HG03520 (cell line): Measurements from ENCODE around the gene OVCH1.
"Not testable (repeated sequence)": the region's sequence is repeated elsewhere in the genome, so short reads cannot be mapped to it uniquely, and the experiment has no call there.

Experiments
- ATAC-seq: cut with Tn5 transposase; IDR thresholded peaks from one replicate; pipeline ENCODE4 v1.9.1; 2021; ENCODE audit warnings: mild to moderate bottlenecking, moderate library complexity; ENCODE audit not compliant: unreplicated experiment

The OVCH1 gene

GRCh38 chr12:29505122-29505521 is 7.6 kb upstream of the OVCH1 start:
- no peak for ATAC-seq

DNA sequence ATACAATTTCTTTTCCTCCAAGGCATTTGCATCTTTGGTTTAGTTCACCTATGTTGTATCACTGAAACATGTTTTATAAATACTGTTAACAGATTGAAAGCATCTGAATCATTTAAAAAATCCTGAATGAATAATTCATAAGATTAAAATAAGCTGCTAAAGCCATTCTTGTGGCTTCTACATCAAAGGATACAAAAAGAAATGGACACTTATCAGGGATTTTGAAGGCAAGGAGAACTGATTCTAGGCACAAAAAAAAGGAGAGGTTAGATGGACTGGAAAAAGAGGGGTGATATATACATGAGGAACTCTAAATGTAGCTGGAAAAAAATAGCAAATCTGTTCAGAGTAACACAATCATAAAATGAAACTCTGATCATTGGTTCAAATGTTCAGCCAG is 5.8 kb upstream of the OVCH1 start:
- ATAC-seq: no peak

DNA sequence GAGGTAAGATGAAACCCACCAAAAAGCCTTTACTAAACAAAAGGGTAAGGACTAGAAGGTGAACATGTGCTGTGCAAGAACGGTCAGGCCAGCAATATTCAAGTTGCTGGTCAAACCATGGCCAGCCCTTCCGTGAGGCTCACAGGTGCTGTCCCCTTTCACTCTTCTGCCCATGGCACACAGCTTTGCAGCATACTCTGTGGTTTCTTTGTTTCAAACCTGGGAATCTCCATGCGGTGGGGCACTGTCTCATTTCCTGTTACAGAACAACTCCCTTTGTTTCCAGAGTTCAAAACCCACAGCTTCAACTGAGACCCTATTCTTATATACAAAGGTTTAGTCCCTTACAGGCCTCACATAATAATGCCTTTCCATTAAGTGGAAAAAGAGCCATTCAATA is 1.7 kb upstream of the OVCH1 start:
- no peak for ATAC-seq

GRCh38 chr12:29492891-29493290 is 4.6 kb downstream of the OVCH1 start:
- no peak for ATAC-seq

DNA sequence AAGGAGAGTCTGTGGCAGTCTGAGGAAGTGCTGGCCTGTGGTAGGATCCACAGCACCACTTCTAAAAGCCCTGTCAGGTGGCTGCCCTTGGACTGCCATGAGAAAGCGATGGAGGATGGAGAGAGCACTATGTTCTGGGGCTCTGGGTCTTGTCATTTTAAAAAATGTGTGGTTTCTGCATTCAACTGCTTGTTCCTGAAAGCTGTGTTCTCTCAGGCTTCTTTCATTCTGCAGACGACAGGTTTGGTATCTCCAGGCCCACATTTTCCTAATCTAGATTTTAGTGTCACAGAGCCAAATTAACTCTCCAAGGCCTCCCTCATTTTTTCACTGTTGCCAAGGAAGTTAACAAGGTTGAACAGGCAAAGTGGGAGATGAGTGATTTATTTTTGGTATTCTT is 10.5 kb downstream of the OVCH1 start:
- no peak for ATAC-seq

DNA sequence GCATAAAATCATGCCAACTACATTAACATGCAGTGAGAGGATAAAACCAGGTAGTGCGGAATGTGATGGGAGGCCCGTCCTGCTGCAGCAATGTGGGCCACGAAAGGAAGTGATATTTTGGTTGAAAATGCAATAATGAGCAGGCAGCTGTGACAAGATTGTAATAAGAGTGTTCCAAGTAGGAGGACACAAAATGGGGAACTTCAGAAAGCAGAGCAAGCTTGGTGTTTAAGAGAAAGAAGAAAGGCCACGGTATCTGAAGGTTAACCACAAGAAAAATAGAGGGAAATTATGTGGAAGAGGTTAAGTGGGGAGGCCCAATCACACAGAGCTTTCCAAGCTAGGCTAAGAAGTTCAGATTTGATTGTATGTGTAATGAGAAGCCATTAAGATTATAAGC is 34.3 kb downstream of the OVCH1 start:
- ATAC-seq: no peak

DNA sequence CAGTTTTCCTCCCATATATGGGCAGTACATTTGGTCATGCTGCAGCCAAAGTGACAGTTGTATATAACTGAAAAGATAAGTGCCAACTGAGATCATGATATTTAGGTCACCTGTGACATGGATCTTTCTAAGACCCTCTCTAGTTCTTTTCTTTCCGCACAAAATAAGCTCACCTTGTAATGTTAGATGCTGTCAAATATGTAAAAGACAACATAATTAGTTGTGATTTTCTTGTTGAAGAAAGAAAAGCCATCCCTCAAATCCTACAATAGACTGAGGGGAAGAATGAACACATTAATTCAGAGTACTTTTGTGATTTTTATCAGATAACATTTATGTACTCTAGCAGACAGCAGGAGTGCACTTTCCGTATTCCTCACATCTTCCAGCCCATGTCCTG is 37.4 kb downstream of the OVCH1 start:
- ATAC-seq: no peak

GRCh38 chr12:29455087-29455486 is 42.4 kb downstream of the OVCH1 start:
- ATAC-seq: no peak

- ATAC-seq: no peak
These were observed 45.6 kb downstream of the OVCH1 start for GRCh38 chr12:29451888-29452287.

GRCh38 chr12:29448157-29448556 is 49.3 kb downstream of the OVCH1 start:
- no peak for ATAC-seq

DNA sequence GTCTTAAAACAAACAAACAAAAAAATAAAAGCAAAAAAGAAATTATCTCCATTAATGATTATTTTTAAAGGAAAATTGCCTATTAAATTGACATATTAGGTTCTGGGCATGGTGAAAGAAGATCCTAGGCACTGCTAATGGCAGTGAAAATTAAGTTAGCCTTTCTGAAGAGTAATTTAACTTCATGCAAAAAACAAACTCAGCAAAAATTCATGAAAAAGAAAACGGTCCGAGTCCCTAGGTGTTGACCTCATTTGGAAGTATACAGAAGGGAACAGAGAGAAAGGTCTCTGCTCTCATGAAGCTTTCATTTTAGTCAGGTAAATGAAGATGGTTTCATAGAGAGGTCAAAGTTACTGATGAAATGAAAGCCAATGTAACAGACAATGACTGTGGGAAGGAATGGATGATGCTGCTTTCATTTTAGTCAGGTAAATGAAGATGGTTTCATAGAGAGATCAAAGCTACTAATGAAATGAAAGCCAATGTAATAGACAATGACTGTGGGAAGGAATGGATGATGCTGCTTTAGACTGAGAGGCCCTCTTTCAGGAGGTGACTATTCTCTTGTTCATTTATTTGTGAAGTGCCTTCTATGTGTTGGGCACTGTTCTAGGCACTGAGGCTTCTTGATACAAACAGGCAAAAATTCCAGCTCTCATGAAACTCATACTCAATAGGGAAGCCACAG is 50.1 kb downstream of the OVCH1 start:
- ATAC-seq: no peak

GRCh38 chr12:29439506-29439905 is 58.0 kb downstream of the OVCH1 start:
- ATAC-seq: no peak

GRCh38 chr12:29438752-29439408 is 58.6 kb downstream of the OVCH1 start:
- no peak for ATAC-seq

GRCh38 chr12:29437575-29437974 is 59.9 kb downstream of the OVCH1 start:
- ATAC-seq: no peak

DNA sequence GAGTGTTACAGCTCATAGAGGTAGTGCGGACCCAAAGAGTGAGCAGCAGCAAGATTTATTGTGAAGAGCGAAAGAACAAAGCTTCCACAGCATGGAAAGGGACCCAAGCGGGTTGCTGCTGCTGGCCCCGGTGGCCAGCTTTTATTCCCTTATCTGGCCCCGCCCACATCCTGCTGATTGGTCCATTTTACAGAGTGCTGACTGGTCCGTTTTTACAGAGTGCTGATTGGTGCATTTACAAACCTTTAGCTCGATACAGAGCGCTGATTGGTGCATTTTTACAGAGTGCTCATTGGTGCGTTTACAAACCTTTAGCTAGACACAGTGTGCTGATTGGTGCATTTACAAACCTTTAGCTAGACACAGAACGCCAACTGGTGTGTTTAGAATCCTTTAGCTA is 60.7 kb downstream of the OVCH1 start:
- ATAC-seq: not testable (repeated sequence)

- ATAC-seq: no peak
These were observed 66.0 kb downstream of the OVCH1 start for GRCh38 chr12:29431513-29431912.

DNA sequence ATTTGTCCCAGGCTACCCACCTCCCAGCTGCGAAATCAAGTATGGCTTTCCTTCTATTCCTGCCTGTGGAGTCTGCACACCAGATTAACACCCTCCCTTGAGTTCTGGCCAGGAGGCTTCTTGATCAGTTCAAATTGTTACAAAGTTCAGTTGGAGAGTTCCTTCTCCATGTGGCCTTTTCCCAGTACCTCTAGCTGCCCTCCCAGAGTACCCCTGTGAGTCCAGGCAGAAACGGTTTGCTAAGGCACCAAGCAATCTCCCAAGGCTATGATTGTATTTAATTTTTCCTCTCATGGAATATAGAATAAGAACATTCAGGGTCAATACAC is 66.8 kb downstream of the OVCH1 start:
- no peak for ATAC-seq

- ATAC-seq: no peak
These were observed 67.3 kb downstream of the OVCH1 start for GRCh38 chr12:29429999-29430715.

- peak; percentile 40 for ATAC-seq
These were observed 68.9 kb downstream of the OVCH1 start for GRCh38 chr12:29428633-29429032.

GRCh38 chr12:29427964-29428363 is 69.5 kb downstream of the OVCH1 start:
- peak; percentile 99 for ATAC-seq

DNA sequence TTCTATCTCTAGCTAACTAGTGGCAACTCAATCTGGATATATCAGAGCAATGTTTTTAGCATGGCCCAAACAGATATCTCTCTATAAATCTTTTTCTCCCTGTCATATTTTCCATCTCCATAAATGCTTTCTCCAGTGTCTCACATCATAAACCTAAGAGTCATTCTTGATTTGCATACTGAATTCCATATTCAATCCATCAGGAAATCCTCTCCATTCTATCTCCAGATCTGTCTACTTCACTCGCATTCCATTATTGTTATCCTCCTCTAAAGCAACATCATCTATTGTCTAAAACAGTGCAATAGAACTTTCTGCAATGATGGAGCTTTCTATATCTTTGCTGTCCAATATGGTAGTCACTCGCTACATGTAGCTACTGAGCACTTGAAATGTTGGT is 71.0 kb downstream of the OVCH1 start:
- ATAC-seq: no peak

GRCh38 chr12:29425722-29426121 is 71.8 kb downstream of the OVCH1 start:
- no peak for ATAC-seq
